Measurements from ENCODE around the gene EFNB1.

The EFNB1 gene

DNA sequence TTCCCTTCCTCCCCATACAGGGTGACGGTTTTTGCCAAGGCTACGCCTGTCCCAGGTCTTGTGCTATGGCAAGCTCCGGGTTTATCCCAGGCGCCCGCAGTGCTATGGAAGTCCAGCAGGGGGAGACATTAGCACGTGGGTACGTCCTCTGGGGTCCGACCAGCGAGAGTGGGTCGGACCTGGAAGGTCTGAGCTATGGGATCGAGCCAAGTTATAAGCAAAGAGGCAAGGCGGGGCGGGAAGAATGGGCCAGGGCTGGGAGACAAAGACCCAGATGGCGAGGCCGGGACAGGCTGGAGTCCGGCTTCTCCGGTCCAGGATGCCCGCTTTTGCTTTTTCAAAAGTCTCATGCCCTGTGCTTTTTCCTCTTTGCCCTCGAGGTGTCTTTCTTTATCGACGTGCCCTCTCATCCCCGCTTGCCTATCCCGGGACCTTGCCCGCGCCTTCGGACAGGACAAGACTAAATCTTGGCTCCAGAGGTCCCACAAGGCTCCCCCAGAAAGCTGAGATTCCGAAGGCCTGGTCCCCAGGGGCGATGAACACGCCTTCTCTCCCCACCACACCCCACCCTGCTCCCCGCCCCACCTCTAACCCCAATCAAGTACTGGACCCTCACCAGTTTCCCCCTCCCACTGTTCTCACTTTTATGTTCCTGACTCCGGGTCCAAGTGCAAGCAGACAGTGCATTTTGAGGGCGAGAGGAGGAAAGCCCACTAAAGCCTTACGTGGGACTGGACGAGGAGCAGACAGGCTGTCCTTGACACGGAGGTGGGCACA is 785 bp upstream of the EFNB1 start:
- peak; percentile 7 to 24 for DNase-seq

DNA sequence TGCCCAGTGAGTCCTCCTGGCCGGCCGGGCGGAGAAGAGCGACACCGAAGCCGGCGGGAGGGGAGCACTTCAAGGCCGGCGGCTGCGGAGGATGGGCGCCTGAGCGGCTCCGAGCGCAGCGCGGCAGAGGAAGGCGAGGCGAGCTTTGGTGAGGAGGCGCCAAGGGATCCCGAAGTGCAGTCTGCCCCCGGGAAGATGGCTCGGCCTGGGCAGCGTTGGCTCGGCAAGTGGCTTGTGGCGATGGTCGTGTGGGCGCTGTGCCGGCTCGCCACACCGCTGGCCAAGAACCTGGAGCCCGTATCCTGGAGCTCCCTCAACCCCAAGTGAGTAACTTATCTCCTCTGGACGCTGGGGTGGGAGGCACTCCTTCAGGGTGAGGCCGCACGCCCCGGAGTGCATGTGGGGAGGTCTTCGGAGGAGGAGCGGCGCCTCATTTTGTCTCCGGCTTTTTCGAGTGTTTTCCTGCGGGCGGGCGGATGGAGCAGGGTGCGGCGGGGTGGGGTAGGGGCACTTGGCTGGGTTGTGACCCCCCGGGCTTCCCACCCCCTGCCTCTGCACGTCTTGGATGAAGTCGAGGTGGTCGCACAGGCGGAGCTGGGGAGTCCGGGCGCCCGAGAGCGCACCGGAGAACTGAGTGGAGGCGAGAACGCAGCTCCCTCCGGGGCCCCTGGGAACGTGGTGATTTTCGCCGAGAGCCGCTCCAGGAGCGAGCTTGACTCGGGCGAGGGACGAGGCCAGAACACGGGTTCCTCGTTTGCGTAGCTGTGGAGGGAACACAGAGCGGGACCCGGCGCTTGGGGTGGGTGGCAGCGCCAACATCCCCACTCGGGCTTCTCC is 979 bp downstream of the EFNB1 start:
- no peak for DNase-seq

DNA sequence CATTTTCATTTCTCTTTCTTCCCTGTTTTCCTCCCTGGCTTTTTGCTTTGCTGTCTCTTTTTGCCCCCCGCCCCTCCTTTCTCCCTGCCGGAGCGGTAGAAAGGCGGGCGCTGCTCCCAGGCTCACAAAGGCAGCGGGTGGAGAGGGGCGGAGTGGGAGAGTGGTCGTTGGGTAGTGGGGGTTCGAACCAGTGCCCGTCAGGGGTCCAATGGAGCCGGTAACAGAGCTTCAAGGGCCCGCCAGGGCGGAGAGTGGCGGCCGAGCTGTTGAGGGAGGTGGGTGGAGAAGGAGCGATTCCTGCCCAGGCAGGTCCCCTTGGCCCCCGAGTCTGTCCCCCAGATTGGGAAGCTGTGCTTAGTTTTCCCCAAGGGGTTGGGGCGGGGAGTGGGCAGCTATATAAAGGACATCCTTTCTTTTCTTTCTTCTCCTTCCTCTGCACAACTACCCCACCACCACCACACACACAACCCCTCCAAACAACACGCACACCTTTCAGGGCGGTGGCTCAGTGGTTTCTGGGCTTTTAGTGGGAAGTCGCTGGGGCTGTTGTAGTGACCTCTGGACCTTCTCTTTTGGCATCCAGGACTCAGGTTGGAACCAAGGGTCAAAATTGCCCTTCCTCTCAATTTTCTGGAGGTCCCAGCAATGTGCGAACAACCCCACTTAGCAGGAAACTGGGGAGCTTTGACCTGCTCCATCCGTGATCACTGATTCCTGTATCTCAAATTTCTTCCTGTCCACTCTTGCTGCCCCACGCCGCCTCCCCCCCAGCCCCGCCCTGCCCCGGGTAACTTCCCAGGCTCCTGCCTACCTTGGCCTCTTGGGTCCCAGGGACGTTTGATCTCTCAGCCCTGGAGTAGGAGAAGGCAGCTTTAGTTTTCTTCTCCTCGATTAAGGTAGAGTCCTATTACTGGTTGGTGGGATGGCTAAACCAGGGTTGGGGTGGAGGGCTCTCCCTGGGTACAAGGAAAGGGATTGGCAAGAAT is 1.9 kb downstream of the EFNB1 start:
- no peak for DNase-seq

DNA sequence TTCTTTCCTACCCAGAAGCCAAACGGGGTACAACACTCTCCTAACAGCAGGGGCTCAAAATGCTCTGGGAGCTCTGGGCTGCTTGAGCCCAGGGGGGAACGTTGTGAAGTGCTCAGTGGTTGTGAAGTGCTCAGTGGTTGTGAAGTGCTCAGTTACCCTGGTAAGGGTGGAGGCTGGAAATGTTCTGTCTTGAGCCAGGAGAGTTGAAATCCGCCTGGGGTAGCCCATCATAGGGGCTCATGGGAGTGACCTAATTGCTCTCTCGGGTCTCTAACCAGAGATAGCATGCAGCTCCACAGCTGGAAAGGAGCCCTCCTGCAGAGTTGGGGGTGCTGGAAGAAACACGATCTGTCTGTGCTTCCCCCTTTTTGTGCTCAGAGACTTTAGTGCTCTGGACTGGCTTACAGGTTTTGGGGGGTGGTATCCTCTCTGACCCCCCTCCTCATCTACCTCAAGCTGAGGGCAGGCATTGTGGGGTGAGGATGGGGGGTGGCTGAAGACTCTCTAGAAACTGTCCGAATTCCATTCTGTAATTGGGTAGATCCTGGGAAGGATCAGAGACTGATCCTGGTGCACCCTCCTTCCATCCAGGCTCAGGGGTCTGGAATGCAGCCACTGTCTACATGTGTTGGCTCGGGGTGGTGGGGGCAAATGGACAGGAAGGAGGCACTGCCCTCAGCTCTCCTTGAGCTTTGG is 2.7 kb downstream of the EFNB1 start:
- DNase-seq: no peak

DNA sequence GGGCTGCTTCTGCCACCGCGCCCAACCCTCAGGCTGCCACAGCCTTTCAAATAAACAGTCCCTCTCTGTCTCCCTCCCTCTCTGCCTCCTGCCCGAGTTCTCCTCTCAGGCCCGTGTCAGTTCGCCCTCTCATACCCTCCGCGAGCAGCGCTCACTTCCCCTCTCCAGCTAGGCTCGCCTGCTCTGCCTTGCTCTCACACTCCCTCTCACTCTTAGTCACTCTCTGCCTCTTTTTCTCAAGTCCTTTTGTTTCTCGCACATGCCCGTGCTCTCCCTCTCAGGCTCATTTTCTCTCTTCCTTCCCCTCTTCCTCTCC is 3.2 kb downstream of the EFNB1 start:
- peak in 1 of 2 experiments; percentile 11 for DNase-seq

DNA sequence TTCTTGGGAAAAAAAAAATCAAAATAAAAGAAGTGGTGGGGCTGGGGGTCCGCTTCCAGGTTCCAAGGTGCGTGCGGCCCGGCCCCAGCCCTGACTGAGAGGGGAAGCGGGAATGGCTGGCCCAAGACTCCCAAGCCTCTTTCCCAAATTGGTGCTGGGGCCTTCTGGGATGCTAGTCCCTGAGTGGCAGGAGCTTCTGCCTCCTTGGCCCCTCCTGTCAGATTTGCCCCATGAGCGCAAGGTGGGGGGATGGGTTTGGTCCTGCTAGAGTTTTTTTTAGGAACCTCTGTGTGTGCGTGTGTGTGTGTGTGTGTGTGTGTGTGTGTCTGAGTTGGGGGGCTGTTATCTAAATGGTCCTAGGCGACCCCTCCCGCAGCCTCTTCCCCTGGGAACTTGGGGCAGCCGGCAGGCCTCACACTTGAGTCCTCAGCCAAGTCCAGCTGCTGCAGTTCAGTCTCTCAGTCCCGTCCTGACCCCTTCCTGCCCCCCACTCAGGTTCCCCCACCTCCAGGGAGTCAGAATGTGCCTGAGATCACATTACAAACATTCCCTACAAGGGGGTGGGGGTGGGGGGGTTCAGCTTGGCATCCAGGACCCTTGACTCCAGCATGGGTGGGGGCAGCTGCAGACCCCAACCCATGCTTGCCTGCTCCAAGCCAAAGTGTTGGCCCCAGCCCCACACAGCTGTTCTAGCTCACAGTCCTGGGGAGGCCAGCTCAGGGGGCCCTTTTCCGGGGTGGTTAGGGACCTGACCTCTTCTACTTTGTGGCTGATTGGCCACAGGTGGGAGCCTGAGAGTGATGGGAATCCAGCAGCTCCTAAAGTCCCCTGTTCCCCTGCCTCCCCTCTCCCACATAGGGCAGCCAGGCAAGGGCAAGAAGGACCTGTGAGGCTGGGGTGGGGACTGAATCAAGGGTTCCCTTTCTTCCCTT is 4.0 kb downstream of the EFNB1 start:
- no peak for DNase-seq

DNA sequence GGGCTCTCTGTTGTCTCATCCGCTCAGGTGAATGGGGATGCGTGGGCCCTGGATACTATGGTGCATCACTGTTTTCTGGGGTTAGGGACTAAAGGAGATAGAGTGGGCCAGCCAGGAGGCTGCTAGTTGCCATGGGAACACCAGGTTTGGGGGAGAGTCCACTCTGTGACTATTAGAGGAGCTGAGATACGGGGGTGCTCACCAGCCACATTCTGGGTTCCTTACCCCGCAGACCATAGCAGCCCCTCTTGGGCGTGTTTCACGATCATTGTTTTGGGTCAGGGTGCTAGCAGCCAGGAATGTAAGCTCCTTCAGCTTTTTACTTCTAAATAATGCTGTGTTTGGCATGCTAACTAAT is 4.6 kb downstream of the EFNB1 start:
- no peak for DNase-seq

DNA sequence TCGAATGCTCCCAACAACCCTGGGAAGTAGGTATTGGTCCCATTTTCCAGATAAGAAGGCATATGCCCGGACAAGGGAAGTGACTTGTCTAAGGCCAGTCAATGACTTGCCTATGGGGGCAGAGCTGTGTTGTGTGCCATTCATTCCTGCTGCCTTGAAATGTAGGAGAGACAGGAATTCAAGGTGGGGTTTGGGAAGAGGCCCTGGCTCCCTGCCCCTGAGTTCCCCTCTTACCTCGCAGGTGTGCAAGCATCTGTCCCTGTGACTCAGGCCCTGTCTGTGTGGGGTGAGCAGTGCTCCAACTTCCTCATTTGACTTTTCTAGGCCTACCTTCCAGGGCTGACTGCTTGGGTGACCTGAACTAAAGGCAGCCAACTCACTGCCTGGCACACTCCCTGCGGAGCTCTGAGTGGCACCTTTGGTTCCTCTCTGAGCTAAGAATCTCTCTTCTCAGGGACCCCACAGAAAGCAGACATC is 5.1 kb downstream of the EFNB1 start:
- DNase-seq: no peak

DNA sequence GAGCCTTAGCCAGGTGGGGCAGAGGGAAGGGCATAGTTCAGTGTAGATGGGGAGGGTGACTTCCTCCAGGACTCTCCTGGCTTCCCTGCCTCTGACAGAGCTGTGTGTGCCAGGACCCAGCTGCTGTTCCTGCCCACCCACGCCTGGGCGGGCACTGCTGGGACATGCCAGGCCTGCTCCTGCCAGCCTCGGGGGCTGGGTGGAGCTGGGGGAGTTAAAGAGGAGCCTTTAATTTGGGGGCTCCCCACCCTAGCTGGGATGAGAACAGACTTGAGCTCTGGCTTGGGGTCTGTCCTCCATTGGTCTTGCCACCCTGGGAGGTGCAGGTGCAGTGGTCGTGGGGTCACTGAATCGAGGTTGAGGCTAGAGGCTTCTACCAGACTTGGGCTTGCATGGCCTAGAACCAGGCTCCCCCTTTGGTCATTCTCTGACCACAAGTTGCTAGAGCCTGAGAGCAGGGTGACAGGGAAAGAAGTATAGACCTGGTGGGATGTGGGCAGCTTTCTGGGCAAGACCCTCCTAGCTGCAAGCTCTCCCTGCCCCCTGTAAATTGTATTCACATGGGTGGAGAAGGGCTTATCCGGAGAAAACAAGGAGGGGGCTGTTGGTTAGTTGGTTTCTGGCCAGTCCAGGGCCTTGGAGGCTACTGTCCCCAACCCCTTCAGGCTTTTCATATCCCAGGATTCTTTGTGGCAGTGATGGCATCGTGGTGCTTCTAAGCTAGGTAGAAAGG is 5.7 kb downstream of the EFNB1 start:
- DNase-seq: no peak

DNA sequence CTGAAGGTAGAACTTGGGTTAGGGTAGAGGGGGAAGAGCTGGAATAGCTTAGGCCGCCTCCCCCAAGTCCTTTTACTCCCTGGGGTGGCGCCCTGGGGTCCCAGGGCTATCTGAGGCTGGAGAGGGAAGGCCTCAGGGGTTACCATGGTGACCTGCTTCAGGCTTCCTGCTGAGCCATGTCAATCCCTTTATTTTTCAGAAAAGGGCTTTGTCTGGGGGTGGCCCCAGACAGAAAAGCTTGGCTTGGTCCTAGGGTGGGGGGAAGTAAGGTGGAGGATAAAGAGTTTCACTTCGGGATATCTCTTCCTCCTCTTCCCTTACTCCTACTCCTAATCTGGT is 6.3 kb downstream of the EFNB1 start:
- no peak for DNase-seq

DNA sequence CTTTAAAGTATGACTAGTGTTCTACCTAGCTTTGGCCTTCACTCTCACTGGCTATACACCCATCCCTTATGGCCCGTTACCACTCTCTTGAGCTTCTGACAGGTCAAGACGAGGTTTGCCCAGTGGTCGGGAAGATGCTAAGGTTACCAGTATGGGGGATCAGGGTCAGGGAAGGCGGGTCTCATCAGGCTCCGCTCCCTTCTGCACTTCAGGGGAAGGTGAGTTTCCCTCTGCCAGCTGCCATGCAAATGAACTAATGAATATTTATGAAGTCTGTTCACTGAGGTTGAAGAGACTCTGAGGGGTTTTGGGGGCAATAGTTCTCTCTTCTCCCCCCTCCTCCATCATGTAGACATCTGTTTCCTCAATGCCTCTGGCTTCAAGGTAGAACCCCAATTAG is 6.6 kb downstream of the EFNB1 start:
- no peak for DNase-seq

DNA sequence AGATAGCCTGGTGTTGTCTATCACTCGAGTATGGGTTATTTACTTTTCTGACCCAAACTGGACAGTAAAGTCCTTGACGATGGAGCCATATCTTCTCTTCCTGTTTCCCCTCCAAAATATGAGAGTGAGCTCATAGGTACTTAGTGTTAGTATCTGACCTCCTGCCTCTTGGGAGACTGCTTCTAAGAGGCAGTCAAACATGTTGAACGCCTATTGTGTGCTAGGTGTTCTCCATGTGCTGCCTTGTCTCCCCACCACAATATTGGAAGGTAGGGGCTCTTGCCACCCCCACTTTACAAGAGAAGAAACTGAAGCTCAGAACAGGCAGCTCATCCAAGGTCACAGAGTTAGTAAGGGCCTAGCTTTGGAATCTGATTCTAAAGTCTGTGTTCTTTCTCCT is 8.3 kb downstream of the EFNB1 start:
- no peak for DNase-seq

DNA sequence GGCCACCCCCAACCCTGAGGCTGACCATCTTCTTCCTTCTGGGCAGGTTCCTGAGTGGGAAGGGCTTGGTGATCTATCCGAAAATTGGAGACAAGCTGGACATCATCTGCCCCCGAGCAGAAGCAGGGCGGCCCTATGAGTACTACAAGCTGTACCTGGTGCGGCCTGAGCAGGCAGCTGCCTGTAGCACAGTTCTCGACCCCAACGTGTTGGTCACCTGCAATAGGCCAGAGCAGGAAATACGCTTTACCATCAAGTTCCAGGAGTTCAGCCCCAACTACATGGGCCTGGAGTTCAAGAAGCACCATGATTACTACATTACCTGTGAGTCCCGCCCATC is 9.7 kb downstream of the EFNB1 start:
- DNase-seq: no peak

DNA sequence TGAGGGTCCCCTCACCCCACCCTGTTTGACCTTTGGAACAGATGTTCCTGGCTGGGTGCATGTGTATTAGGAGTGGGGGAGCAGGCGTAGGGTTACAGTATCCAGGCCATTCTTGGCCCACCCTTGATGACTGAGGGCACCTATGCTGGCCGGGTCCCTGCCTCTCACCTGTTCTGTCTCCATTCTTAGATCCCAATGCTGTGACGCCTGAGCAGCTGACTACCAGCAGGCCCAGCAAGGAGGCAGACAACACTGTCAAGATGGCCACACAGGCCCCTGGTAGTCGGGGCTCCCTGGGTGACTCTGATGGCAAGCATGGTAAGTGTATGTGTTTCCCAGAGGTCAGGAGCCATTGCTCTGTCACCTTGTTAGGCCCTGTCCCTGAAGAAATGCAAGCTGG is 10.9 kb downstream of the EFNB1 start:
- no peak for DNase-seq

DNA sequence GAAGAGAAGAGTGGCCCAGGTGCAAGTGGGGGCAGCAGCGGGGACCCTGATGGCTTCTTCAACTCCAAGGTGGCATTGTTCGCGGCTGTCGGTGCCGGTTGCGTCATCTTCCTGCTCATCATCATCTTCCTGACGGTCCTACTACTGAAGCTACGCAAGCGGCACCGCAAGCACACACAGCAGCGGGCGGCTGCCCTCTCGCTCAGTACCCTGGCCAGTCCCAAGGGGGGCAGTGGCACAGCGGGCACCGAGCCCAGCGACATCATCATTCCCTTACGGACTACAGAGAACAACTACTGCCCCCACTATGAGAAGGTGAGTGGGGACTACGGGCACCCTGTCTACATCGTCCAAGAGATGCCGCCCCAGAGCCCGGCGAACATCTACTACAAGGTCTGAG is 11.4 kb downstream of the EFNB1 start:
- DNase-seq: no peak

DNA sequence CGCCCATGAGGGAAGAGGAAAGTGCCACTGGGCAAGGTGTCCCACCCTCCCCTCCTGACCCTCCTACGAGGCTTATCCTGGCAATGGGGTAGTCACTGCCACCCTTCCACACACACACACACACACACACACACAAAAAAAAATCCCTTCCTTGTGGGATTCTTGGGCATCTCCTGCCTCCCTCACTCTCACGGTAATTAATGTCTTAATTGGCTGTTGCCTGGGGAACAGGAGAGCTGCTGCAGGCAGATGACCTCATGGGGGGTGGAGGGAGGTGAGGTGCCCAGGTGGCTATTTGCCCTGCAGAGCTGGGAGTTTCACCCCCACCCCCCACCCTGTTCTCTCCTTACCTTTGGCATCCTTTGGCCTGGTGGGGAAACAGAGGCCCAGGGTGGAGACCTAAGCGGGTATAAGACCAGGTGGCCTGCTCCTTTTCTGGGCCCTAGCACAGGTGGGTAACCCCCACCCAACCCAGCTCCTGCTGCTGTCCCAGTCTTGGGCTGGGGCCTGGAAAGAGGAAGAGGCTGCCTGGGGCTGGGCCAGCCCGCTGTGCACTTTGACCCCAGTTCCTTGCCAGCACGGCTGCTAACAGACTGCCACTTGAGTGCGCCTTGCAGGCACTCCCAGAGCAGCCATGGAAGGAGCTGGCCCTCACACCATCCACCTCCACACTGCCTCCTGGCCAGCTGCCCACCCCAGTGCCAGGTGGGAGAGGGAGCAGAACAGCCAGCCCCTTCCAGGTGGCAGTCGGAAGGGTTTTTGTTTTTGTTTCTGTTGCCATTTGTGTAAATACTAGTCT is 12.6 kb downstream of the EFNB1 start:
- DNase-seq: no peak

DNA sequence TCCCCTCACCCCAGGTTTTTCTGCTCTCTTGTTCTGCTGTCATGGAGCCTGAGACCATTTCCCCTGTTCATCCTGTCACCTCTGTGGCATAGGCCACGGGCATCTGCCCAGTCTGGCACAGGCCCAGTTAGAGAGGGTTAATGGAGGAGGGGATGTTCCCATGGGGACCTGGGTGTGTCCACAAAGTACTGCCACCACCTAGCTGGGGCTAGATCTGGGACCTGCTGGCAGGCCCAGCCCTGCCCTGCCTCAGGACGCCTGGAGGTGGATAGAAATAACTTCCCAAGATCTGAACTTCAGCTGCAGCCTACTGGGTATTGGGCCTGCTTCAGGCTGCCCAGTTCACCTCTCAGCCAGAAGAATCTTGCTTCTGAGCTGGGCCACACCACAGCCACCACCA is 13.5 kb downstream of the EFNB1 start:
- no peak for DNase-seq

DNA sequence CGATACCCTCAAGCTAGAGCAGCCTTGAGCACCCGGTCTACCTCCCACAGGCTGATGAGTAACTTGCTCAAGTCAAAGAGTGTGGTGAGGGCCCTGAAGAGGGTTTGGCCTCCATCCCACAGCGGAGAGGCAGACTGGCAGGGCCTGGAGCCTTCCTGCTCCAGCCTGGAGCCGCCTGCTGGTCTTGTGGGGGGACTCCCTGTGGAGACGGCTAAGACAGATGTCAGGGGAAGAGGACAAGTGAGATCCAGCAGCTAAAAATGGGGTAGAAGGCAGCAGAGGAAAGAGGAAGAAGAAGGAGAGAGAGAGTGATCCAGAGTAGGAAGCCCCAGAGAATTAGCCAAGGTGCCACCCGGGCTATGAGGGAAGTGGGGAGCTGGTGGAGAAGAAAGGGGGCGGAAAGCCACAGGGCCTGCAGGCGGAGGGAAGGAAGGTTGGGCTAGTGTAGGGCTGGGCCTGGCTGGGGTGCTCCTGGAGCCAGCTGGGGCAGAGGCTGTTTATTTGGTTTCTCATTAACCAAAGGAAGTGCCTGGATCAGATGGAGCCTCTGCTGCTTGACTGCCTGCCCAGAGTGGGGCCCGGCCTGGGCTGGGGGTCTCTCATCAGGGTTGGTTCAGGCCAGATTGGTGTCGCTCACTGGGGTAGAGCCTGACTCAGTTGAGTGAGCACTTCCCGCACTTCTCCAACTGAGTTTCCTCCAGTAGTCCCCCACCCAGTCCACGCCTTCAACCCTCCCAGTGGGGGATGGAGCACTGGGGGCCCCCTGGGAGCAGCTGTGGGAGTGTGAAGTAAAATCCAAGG is 14.2 kb downstream of the EFNB1 start:
- DNase-seq: no peak

DNA sequence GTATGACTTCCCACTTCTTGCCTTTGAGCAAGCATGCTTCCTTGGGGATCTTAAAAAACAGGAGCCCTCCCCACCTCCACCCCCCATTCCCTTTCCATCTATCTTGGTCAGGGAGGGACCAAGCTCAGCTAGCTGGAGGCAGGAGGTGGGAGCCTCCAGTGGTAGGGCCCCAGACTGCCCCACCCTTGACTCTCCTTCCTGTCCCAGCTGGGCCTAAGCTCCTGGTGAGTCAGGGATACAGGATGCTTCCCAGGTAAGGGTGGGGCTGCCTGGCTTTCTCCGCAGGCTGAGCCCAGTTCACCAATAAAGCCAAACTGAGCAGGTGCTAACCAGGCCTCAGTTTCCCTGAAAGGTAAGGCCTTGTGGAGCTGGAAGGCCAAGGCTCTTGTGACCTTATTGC is 15.2 kb downstream of the EFNB1 start:
- DNase-seq: no peak

Data from AML-193 (cell line).